ENCODE data around the gene ATP5PB.

DNA sequence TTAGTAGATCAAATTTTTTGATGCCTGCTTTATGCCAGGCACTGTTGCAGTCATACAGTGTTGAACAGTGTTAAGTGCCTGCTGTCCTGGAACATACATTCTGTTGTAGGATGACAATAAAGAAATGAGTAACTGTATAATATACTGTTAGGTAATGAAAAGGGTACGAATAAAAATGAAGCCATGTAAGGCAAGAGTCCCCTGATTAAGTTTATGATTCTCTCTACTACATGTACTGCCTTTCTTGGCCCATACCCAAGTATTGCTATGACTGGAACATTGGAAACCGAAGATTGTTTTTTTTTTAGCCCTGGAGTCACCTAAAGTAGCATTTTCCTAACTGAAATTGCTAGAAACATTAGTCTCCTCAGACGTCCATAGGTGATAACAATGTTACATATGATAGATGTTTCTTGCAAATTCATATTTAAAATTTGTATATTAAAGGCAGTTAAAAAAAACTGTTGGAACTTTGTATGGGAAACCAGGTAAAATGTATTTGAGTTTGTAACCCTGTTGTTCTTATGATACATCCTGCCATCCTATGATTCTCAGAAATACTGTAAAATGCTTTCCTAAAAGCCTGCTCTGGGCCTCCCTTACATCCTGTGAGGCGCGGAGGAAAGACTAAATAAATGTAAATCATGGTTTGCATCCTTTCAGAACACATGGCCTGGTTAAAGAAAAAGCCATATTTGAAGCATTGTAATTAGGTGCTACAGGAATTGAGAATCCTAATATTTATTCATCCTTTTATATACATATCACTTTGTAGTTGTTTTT is 5.8 kb downstream of the ATP5PB start:
- TF ChIP-seq POLR2AphosphoS5 (IDR thresholded peaks at IDR 0.05) (no peak), EP300 (conservative IDR thresholded peaks at IDR 0.05; ENCODE audit: poor library complexity, severe bottlenecking) (no peak), EZH2 (IDR thresholded peaks at IDR 0.05; ENCODE audit: borderline replicate concordance, insufficient read depth, low read length, poor library complexity, severe bottlenecking) (no peak)
- TF ChIP-seq, protein P1, sequence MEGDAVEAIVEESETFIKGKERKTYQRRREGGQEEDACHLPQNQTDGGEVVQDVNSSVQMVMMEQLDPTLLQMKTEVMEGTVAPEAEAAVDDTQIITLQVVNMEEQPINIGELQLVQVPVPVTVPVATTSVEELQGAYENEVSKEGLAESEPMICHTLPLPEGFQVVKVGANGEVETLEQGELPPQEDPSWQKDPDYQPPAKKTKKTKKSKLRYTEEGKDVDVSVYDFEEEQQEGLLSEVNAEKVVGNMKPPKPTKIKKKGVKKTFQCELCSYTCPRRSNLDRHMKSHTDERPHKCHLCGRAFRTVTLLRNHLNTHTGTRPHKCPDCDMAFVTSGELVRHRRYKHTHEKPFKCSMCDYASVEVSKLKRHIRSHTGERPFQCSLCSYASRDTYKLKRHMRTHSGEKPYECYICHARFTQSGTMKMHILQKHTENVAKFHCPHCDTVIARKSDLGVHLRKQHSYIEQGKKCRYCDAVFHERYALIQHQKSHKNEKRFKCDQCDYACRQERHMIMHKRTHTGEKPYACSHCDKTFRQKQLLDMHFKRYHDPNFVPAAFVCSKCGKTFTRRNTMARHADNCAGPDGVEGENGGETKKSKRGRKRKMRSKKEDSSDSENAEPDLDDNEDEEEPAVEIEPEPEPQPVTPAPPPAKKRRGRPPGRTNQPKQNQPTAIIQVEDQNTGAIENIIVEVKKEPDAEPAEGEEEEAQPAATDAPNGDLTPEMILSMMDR (IDR thresholded peaks at IDR 0.05; ENCODE audit: poor library complexity, severe bottlenecking): no peak
